HepG2 (cell line): ENCODE results near the gene HTRA3. TPM values are rescaled to one million over a fixed set of nuclear protein-coding genes. Genes with fewer than 3 reads are reported as not detected.

Source experiments
- ATAC-seq: fragments of 200-7000 bp; cut with Tn5 transposase; 3 replicates; pipeline ENCODE4 v1.9.1; 2020; ENCODE audit warnings: mild to moderate bottlenecking, moderate library complexity
- BruUV-seq: library from RNA; stranded (reverse); fragments of 400-500 nt; replicated peaks from 2 replicates; lab custom pipeline; 2021; lab: Mats Ljungman, UMichigan
- CTCF ChIA-PET: fragments of 300-600 bp; formaldehyde crosslinking; extraction: SDS; loops from one replicate; lab custom pipeline; 2021; ENCODE audit warnings: low total read pairs, inconsistent platforms, low intra/inter-chr PET ratio; lab: Yijun Ruan, JAX
- POLR2A ChIA-PET: fragments of 350-600 bp; sonication (Branson Sonifier 250); formaldehyde crosslinking; loops from one replicate; lab custom pipeline; 2020; ENCODE audit warnings: antibody characterized with exemption, inconsistent platforms; lab: Yijun Ruan, JAX
- DNase-seq: peaks from one replicate; pipeline ENCODE4 v3.0.0-alpha.2; 2015; ENCODE audit warnings: low spot score
- FAIRE-seq: peaks from 3 replicates; lab custom pipeline; 2011; peaks lifted over from hg19 to GRCh38; lab: Jason Lieb, UNC
- H2AFZ ChIP-seq: one replicate; pipeline ENCODE4 v1.6.1; 2011; ENCODE audit warnings: low read length, inconsistent platforms
- H3K27ac ChIP-seq: fragments of 300-600 bp; 3 replicates; pipeline ENCODE4 v1.8.0; 2011; ENCODE audit warnings: mixed run types, mild to moderate bottlenecking, mixed read lengths, low read length, inconsistent platforms; ENCODE audit not compliant: insufficient read depth; ENCODE audit errors: extremely low read length
- H3K27me3 ChIP-seq, 2 experiments: fragments of 200-600 bp in 1 of 2; 2 replicates in 1 of 2; 3 replicates in 1 of 2; pipeline versions ENCODE4 v1.6.0 to v1.8.0; 2011; ENCODE audit warnings: low read length in 2 of 2, mild to moderate bottlenecking in 2 of 2, moderate library complexity in 2 of 2, inconsistent platforms in 1 of 2; ENCODE audit not compliant: insufficient read depth in 2 of 2, control insufficient read depth in 1 of 2
- H3K36me3 ChIP-seq, 2 experiments: fragments of 200-600 bp in 1 of 2; replicated peaks in 1 of 2; 2 replicates in 1 of 2; 3 replicates in 1 of 2; pipeline versions ENCODE4 v1.5.1 to v1.8.0; 2011; ENCODE audit warnings: low read length in 2 of 2, inconsistent platforms in 1 of 2; ENCODE audit not compliant: insufficient read depth in 2 of 2, control insufficient read depth in 1 of 2
- H3K4me1 ChIP-seq: 2 replicates; pipeline ENCODE4 v1.5.1; 2012; ENCODE audit warnings: low read length, inconsistent platforms; ENCODE audit not compliant: insufficient read depth
- H3K4me2 ChIP-seq: 2 replicates; pipeline ENCODE4 v1.6.0; 2011; ENCODE audit warnings: low read depth, low read length, inconsistent platforms
- H3K4me3 ChIP-seq, 3 experiments: fragments of 200-600 bp in 1 of 3; sonication (generic), shearing (Covaris generic) in 1 of 3; replicated peaks in 1 of 3; 2 replicates each; pipeline ENCODE4 v1.5.1; 2011 to 2016; ENCODE audit warnings: low read length in 3 of 3, inconsistent platforms in 2 of 3, low read depth in 2 of 3, mild to moderate bottlenecking in 2 of 3, control low read depth in 1 of 3, mixed read lengths in 1 of 3; ENCODE audit not compliant: insufficient read depth in 1 of 3
- H3K79me2 ChIP-seq: one replicate; pipeline ENCODE4 v1.6.1; 2011; ENCODE audit warnings: low read length, inconsistent platforms; ENCODE audit not compliant: insufficient read depth
- H3K9ac ChIP-seq: 2 replicates; pipeline ENCODE4 v1.6.0; 2011; ENCODE audit warnings: mild to moderate bottlenecking, low read depth, low read length, inconsistent platforms; ENCODE audit not compliant: insufficient read depth
- H3K9me3 ChIP-seq: 2 replicates; pipeline ENCODE4 v1.5.1; 2012; ENCODE audit warnings: mild to moderate bottlenecking, low read length
- H4K20me1 ChIP-seq: 2 replicates; pipeline ENCODE4 v1.6.0; 2011; ENCODE audit warnings: inconsistent platforms, mild to moderate bottlenecking, low read length, moderate library complexity; ENCODE audit not compliant: insufficient read depth
- ARID2 ChIP-seq: sonication (generic); formaldehyde crosslinking; IDR thresholded peaks from 2 replicates; pipeline ENCODE4 v1.8.1; 2022; ENCODE audit warnings: mild to moderate bottlenecking, missing genetic modification reagents, borderline replicate concordance
- ATM ChIP-seq: fragments of 450-650 bp; IDR thresholded peaks from 2 replicates; pipeline ENCODE4 v1.7.1; 2017; ENCODE audit warnings: mild to moderate bottlenecking, borderline replicate concordance
- GFI1 ChIP-seq: sonication (generic); formaldehyde crosslinking; IDR thresholded peaks from 2 replicates; pipeline ENCODE4 v1.5.0; 2020; ENCODE audit warnings: missing genetic modification reagents, mild to moderate bottlenecking, borderline replicate concordance
- MEF2D ChIP-seq: sonication (generic); formaldehyde crosslinking; IDR thresholded peaks from 2 replicates; pipeline ENCODE4 v1.5.1; 2020; ENCODE audit warnings: mild to moderate bottlenecking, missing genetic modification reagents
- NFATC3 ChIP-seq: sonication (generic); formaldehyde crosslinking; IDR thresholded peaks from 2 replicates; pipeline ENCODE4 v1.5.1; 2020; ENCODE audit warnings: mild to moderate bottlenecking, missing genetic modification reagents
- RXRB ChIP-seq: IDR thresholded peaks from 2 replicates; pipeline ENCODE4 v1.6.1; 2016; ENCODE audit warnings: borderline replicate concordance, missing genetic modification reagents, missing compliant biosample characterization
- SP1 ChIP-seq, 2 experiments: fragments of 450-650 bp in 1 of 2; sonication (generic) in 1 of 2; formaldehyde crosslinking in 1 of 2; IDR thresholded peaks; 2 replicates each; pipeline versions ENCODE4 v1.4.0 to v1.6.1; 2016 to 2020; ENCODE audit warnings: missing genetic modification reagents in 1 of 2
- STAG1 ChIP-seq: sonication (generic); formaldehyde crosslinking; IDR thresholded peaks from 2 replicates; pipeline ENCODE4 v1.4.0; 2020; ENCODE audit warnings: missing genetic modification reagents
- ZBTB7A ChIP-seq: sonication (generic); formaldehyde crosslinking; IDR thresholded peaks from 2 replicates; pipeline ENCODE4 v1.8.0; 2022; ENCODE audit warnings: mild to moderate bottlenecking, missing genetic modification reagents
- ZNF335 ChIP-seq: sonication (generic); formaldehyde crosslinking; IDR thresholded peaks from 2 replicates; pipeline ENCODE4 v1.4.0; 2020; ENCODE audit warnings: missing genetic modification reagents
- ZNF597 ChIP-seq: sonication (generic); formaldehyde crosslinking; IDR thresholded peaks from 2 replicates; pipeline ENCODE4 v1.5.0; 2020; ENCODE audit warnings: missing genetic modification reagents
- ZNF782 ChIP-seq: sonication (generic); formaldehyde crosslinking; IDR thresholded peaks from 2 replicates; pipeline ENCODE4 v1.4.0; 2020; ENCODE audit warnings: missing genetic modification reagents, mild to moderate bottlenecking, borderline replicate concordance
- WGBS: methylation state at CpG from one replicate; pipeline ENCODE4 v1.1.6; 2017; ENCODE audit warnings: low lambda C conversion rate; 5-methylcytosine and 5-hydroxymethylcytosine counted together
- in situ Hi-C: cut with HindIII; loops from 2 replicates; pipeline ENCODE4 v1.10.0; 2017; ENCODE audit warnings: low pct_unique_long_range_greater_than_20kb; ENCODE audit not compliant: extremely low pct_ligation_motif_present
- intact Hi-C: fragments of 100-400 bp; cut with micrococcal nuclease; formaldehyde crosslinking; loops from one replicate; pipeline ENCODE4 v1.10.0; 2022; ENCODE audit not compliant: unreplicated experiment
- polyA plus RNA-seq, 8 experiments: library from polyadenylated mRNA; depleted of rRNA in 3 of 8; stranded (reverse) in 7 of 8; unstranded in 1 of 8; fragments of >200 nt; fragmentation: Illumina TruSeq in 4 of 8; extraction: Trizol in 4 of 8; gene quantifications; 2 replicates each; pipeline versions ENCODE4 v1.2.1 to v1.2.3, GENCODE V29; 2011 to 2016; ENCODE audit warnings: low read depth in 4 of 8, missing spikeins in 1 of 8, mixed read lengths in 1 of 8; ENCODE audit not compliant: insufficient read depth in 1 of 8
- total RNA-seq, 5 experiments: library from RNA; depleted of rRNA; stranded (reverse); fragments of >200 nt; fragmentation: Illumina TruSeq; extraction: Trizol; gene quantifications; 2 replicates each; pipeline ENCODE4 v1.2.3, GENCODE V29; 2016; ENCODE audit warnings: low read depth in 1 of 5
- TF ChIP-seq, protein P1 (sequence below): sonication (generic); formaldehyde crosslinking; IDR thresholded peaks from 2 replicates; pipeline ENCODE4 v1.4.0; 2020; ENCODE audit warnings: mild to moderate bottlenecking, low read depth, missing genetic modification reagents
- TF ChIP-seq, protein P2 (sequence below): sonication (generic); formaldehyde crosslinking; IDR thresholded peaks from 2 replicates; pipeline ENCODE4 v1.5.0; 2020; ENCODE audit warnings: mild to moderate bottlenecking, missing genetic modification reagents, moderate library complexity

The HTRA3 gene
- total and polyA plus RNA-seq, 2 of the 13 experiments (the other 11 are each of a cell fraction or from before 2014, with no cell fraction given) = 0.17 TPM; not detected in 1

- intact Hi-C loops = no loop called here
- WGBS = 66% methylated on average over 5 of the region's 11 CpGs
- no TSS peak for BruUV-seq
- ChIA-PET POLR2A (no interaction called here), CTCF (no interaction called here)
- no peaks in the 10 kb centered on the region for H3K79me2 ChIP-seq
- H3K27me3 ChIP-seq = peaks cover 14 to 74% of the 10 kb centered on the region in 2 experiments
- no peaks in the 10 kb centered on the region for H3K36me3 ChIP-seq
- no peaks in the 10 kb centered on the region for H4K20me1 ChIP-seq
- no peak for TF ChIP-seq ZNF782 (CRISPR knock-in tag)
- TF ChIP-seq, protein P1, sequence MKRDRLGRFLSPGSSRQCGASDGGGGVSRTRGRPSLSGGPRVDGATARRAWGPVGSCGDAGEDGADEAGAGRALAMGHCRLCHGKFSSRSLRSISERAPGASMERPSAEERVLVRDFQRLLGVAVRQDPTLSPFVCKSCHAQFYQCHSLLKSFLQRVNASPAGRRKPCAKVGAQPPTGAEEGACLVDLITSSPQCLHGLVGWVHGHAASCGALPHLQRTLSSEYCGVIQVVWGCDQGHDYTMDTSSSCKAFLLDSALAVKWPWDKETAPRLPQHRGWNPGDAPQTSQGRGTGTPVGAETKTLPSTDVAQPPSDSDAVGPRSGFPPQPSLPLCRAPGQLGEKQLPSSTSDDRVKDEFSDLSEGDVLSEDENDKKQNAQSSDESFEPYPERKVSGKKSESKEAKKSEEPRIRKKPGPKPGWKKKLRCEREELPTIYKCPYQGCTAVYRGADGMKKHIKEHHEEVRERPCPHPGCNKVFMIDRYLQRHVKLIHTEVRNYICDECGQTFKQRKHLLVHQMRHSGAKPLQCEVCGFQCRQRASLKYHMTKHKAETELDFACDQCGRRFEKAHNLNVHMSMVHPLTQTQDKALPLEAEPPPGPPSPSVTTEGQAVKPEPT (CRISPR knock-in tag) = no peak
- no peak for TF ChIP-seq GFI1 (CRISPR knock-in tag)
- TF ChIP-seq, protein P2, sequence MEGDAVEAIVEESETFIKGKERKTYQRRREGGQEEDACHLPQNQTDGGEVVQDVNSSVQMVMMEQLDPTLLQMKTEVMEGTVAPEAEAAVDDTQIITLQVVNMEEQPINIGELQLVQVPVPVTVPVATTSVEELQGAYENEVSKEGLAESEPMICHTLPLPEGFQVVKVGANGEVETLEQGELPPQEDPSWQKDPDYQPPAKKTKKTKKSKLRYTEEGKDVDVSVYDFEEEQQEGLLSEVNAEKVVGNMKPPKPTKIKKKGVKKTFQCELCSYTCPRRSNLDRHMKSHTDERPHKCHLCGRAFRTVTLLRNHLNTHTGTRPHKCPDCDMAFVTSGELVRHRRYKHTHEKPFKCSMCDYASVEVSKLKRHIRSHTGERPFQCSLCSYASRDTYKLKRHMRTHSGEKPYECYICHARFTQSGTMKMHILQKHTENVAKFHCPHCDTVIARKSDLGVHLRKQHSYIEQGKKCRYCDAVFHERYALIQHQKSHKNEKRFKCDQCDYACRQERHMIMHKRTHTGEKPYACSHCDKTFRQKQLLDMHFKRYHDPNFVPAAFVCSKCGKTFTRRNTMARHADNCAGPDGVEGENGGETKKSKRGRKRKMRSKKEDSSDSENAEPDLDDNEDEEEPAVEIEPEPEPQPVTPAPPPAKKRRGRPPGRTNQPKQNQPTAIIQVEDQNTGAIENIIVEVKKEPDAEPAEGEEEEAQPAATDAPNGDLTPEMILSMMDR = peak; percentile 18; the same call in 1 of the 2 replicates
- no peak for TF ChIP-seq ZBTB7A (CRISPR knock-in tag)
- peak; percentile 22; the same call in 1 of the 2 replicates for TF ChIP-seq STAG1 (CRISPR knock-in tag)
- no peak for TF ChIP-seq ZNF597 (CRISPR knock-in tag)
- no peak for TF ChIP-seq MEF2D (CRISPR knock-in tag)
- TF ChIP-seq RXRB = no peak
- no peak for TF ChIP-seq ZNF335 (CRISPR knock-in tag)
- TF ChIP-seq SP1 (IDR thresholded peaks at IDR 0.05) = no peak
- TF ChIP-seq SP1 (CRISPR knock-in tag; IDR thresholded peaks at IDR 0.05) = no peak
- TF ChIP-seq ATM = no peak
- no peak for TF ChIP-seq ARID2 (CRISPR knock-in tag)
- no peak for TF ChIP-seq NFATC3 (CRISPR knock-in tag)
- FAIRE-seq = no peak
- ATAC-seq = no peak
- H3K27ac ChIP-seq = no peak overlapping the region
- H3K9me3 ChIP-seq = no peaks in the 10 kb centered on the region
- no peak overlapping the region for H3K9ac ChIP-seq
- no peaks in the 10 kb centered on the region for H3K4me1 ChIP-seq
- DNase-seq = no peak
- H3K4me2 ChIP-seq = no peak overlapping the region
- H2AFZ ChIP-seq = no peak overlapping the region
- in situ Hi-C loops = no loop called here
- no peak overlapping the region for H3K4me3 ChIP-seq
Observed at GRCh38 chr4:8277356-8278008, 7.9 kb downstream of the HTRA3 start.
